GM10847 (cell line): ENCODE measurements around the gene FLII.

Experiments
- POLR2A ChIP-seq: IDR thresholded peaks from 2 replicates; pipeline ENCODE4 v1.6.1; 2011; ENCODE audit not compliant: insufficient read length; ENCODE audit errors: extremely low read depth

Gene FLII

DNA sequence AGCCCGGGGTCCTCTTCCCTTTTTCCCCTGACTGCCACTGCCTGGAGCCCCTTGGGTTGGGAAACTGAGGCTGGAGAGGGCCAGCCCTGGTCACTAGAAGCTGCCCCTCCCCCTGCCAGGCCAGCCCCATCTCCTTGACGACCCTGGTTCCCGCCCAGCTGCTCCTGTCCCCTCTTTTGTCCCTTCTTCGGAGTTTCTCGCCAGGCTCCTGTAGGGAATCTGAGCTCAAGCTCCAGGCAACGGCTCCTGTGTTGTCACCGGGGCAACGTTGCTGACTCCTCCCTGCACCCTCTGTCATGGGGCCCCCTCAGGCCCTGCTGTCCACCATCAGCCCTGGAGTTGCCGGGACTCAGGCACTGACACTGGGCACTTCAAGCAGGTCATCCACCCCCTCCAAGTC lies 27.4 kb downstream of the FLII start:
- no peak for TF ChIP-seq POLR2A

DNA sequence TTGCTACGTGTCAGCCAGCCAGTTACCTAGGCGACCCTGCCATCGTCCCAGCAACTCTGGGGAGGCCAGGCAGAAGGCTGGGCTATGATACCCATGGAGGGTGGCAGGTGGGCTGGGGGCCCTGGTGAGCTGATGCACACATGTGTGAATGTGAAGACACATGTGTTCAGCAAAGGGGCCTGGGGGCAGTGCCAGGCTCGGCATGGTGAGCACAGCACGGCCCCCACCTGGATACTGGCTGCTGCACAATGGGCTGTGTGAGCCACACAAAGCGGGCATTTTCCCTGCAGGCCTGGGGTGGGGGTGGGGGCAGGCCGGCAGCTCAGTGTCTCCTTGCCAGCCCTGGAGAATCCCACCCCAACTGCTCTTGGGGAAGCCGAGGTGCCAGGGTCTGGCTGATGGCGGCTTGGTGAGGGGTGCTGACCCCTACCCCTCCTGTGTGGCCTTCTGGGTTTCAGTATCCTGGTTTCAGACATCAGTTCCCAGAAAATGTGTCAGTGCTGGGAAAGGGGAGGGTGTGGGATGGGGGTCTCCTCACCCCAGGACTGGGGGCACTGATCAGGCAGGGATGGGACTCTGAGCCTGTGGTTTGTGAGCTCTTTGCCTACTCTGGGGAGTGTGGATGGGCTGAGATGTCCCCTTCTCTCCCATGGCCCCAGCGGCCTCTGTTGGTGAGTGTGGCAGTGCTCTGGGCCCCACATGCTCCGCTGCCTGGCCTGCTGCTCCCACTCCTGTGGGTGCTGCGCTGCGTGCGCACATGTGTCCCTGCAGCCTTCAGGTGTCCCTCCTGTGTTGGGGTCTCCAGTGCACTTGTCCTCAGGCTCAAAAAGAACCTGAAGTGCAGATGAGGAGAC lies 28.0 kb downstream of the FLII start:
- TF ChIP-seq POLR2A: no peak

DNA sequence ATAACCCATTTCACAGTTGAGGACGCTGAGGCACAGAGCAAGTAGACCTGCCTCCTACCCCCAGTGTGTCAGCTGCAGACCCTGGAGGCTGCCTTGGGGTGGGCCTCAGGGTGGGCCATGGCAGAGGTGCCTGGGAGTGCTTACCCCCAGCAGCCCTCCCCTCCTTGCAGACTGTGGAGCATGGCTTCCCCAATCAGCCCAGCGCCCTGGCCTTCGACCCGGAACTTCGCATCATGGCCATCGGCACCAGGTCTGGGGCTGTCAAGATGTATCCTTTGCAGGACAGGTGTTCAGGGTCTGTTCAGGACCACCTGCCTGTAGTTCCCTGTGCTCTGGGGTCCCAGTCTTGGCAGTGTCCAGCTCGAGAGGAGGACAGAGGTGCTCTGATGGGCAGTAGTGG lies 28.8 kb downstream of the FLII start:
- TF ChIP-seq POLR2A: no peak

DNA sequence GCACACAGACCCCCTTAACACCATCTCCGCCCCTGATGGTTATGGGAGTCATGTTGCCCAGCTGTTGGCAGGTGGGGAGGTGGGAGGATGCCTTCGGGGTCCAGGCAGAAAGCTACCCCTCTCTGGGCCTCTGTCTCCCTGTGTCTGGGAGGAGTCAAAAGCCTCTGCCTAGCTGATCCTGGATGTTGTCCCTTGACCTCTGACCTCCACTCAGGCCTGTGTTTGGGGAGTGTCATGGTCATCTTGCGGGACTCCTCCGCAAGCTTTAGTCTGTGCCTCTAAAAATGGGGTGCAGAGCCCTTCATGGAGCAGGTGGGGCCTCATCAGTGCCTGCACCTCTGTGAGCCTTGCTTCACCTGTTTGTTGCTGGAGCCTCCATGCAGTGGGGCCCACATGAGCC lies 29.3 kb downstream of the FLII start:
- no peak for TF ChIP-seq POLR2A

DNA sequence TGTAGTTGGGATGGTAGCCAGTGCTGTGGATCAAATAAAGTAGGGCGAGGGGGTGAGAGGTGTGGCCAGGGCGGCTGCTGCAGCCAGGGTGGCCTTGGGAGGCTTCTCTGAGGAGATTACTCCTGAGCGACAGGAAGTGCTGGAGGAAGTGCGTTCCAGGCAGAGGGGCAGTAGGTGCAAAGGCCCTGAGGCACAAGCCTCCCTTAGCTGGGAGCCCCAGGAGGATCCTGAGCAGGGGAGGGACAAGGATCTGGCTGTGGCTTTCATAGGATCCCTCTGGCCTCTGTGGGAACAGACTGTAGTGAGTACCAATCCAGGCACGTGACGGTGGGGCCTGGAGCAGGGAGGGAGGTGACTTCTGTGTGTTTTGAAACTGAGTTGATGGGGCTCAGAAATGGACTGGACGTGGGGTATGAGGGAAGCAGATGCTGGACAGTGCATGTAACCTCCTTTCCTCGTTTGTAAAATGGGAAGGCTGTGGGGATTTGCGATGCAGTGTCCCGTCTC lies 30.3 kb downstream of the FLII start:
- TF ChIP-seq POLR2A: no peak

DNA sequence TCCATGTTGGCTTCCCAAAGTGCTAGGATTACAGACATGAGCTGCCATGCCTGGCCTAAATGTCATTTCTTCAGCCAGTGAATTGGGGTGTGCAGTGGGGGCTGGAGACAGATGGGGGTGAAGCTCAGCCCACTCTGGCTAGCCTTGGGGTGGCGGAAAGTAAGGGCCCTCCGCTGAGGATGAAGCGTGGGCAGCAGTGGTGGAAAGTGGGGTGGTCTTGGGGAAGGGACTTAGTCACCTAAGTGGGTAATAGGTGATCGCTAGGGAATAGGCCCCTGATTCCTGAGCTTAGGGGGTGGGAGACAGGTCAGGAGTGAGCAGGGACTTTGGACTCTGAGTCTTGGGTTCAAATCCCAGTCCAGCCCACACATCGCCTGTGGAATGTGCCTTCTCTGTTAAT lies 30.9 kb downstream of the FLII start:
- TF ChIP-seq POLR2A: no peak

DNA sequence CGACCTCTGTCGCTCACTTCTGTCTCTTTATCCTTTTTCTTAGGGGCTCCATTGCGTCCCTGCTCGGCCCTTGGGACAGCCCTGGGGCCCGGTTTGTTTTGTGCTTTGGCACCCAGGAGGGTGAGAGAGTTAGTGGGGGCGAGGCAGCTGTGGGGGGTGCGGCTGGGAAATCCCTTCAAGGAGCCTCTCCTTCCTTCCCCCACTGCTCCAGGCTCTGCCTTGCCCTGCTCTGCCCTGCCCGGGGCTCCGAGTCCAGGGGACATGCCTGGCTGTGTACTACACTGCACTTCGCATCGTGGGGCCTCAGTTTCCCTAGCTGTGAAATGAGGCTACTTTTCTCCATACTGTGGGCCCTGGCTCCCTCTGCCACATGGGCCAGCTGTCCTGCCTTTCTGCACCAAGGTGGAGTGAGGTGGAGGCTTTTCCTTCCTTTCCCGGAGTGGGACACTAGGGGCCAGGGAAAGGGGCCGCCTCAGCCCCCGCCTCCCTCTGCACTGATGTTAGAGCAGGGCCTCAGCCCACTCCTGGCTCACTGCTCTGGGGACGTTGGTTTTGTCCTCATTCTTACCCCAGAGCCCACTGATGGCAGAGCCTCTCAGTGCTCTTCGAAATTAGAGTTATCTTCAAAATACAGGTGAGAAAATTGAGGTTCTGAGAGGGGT lies 32.1 kb downstream of the FLII start:
- TF ChIP-seq POLR2A: no peak

DNA sequence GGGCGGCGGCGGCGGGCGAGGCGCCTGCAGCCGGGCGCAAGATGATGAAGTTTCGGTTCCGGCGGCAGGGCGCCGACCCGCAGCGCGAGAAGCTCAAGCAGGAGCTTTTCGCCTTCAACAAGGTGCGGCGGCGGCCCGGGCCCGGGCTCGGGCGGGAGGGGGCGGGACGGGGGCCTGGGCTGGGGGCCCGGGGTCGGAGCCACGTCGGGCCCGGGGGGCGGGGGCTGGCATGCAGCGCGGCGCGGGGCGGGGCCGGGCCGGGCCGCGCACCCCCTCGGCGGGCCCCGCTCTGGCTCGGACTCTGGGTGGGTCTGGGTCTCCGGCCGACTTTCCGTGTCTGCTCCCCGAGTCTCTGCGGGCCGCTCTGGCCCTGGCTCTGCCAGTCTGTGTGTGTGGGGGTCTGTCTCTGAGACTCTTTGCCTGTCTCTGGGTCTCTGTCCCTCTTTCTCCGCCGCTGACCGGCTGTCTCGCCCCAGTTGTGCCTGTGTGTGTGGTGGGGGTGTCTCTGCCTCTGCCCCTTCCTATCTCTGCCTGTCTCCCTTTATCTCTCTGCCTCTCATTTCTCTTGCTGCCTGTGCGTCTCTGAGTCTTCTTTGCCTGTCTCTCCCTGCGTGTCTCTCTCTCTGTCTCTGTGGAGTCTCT lies 32.8 kb downstream of the FLII start:
- TF ChIP-seq POLR2A: no peak

DNA sequence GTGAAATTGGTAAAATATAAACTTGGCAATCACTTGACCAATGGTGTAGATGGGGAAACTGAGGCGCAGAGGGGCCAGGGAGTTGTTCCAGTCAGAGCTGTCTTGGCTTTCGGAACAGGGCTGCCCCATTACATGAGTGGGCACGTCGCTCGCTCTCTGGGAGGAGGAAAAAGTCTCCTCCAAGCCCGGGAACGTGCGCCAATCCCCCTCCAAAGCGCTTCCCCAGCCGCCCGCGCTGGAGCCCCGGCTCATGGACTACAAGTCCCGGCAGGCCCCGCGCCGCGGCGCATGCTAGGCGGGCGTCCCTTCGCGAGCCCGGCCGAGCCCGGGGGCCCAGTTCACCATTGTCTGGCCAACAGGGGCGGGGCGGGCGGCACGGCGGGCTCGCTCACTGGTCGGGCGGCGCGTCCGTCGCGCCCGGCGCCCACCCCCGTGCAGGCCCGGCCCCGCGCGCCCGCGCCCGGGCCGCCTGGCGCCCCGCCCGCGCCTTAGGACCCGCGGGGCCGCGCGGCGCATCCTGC lies 33.4 kb downstream of the FLII start, which contains the start of gene LLGL1:
Gene LLGL1, plus strand, starts transcription at position 515 of the 521 bp plus-strand sequence. CDS start 48 bp downstream, outside the sequence.
- no peak for TF ChIP-seq POLR2A

DNA sequence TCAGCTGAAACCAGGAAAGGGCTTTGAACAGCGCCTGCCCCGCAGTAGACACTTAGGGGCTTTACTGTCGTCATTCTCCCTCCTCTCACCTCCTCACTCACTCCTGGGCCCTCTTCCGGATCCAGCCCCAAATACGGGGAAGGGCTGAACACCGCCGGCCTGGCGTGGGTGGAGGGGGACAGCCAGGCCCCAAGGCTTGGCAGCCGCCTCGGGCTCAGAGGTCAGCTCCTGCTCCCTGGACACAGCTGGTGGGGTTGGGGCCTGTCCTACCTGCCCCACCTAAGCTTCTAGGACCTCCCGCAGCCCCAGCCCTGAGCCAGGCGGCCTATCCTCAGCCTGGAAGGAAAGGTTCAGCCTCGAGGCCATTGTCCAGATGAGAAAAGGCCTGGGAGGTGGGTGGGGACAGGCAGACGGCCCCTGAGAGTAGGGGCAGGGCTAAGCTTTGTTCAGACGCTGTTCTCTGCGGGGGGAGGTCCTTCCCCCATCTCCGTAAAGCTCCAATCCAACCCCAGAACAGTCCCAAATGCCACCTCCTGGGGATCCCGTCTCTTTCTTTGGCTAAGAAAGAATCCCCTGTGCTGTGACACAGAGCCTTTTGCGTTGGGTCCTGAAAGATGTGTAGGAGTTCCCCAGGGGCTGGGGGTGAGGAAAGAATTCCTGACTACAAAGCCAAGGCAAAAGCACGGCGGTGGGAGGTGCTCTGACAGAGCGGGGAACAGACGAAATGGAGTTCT lies 34.0 kb downstream of the FLII start:
- no peak for TF ChIP-seq POLR2A

DNA sequence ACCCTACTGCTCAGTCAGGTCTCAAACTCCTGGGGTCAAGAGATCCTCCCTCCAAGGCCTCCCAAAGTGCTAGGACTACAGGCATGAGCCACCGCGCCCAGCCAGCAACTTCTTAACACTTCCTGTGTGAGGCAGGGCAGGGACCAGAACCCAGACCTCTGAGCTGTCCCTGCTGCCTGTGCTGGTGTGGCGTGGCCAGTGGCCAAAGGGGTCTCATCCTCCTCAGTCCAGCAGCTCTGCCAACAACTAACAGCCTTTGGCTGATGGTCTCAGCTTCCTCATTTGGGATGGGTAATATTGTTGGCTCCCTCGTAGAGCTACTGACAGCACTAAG lies 34.5 kb downstream of the FLII start:
- no peak for TF ChIP-seq POLR2A

DNA sequence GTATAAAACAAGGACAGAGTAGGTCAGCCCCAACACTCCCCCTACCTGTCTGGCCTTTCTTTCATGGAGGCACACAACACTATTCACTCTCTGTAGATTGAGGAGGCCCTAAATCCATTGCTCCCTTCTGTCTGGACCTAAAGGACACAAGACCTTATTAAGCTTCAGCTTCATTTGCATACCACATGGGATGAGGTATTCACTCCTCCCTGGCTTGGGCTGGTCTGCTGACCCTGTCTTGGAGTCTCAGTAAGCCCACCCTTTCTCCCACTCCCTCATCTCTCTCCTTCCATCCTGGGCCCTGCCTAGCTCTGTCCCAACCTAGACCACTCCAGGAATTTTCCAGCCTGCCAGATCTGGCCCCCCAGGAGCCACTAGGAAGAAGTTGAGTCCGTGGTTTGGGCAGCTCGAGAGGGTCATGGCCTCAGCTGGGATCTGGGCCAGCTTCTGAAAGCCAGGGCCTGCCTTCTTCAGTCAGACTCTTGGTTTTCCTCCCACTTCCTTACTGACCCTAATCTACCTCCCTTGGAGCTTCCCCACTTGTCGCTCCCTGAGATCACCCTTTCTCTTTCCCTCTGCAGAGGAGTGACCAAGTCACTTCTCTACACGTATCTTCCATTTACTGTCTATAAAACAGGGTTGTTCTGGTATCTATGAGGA lies 39.7 kb downstream of the FLII start:
- TF ChIP-seq POLR2A: no peak

DNA sequence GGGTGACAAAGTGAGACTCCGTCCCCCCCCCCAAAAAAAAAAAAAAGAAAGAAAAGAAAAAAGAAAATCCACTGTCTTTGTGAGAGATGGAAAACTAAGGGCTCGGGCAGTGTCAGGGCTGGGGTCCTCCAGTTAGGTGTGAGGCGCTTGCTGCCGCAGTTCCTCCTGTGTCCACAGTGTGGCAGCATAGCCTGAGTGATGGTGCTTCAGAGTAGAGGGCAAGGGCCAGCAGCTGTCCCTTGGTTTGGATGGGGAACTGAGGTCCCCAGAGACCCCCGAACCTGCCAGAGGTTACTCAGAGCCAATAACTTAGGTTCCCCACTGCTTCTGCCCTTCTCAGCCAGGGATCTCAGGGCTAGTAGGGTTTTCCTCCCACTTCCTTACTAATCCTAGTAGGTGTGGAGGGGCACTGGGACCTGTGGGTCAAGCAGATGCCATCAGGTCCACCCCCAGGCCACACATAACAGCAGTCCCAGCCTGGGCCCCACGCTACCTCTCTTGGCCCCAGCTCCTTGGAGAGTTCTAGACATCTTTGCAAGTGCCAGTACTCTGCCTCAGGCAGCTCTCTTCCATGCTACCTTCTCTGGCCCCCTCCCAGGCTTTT lies 41.0 kb downstream of the FLII start:
- no peak for TF ChIP-seq POLR2A

DNA sequence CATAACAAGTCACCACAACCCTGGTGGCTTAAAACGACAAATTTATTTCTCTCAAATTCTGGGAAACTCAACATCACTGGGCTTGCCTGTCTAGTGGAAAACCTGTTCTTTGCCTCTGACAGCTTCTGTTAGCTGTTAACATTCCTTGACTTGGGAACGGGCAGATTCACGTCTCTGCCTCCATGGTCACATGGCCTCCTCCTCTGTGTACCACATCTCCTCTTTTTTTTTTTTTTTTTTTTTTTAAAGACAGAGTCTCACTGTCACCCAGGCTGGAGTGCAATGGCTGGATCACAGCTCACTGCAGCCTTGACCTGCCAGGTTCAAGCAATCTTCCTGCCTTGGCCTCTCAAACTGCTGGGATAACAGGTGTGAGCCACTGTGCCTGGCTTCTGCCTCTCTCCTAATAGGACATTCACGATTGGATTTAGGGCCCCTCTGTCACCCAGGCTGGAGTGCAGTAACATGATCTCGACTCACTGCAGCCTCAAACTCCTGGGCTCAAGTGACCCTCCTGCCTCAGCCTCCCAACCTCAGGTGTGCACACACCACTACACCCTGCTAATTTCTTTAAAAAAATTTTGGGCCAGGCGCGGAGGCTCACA lies 44.8 kb downstream of the FLII start:
- TF ChIP-seq POLR2A: no peak
